GM12801 (cell line): ENCODE data around the gene AVL9.

Experiments used
- TF ChIP-seq, protein P1 (sequence below): IDR thresholded peaks from one replicate; pipeline ENCODE4 v1.5.1; 2011; ENCODE audit warnings: control low read depth; ENCODE audit not compliant: insufficient read length; ENCODE audit errors: extremely low read depth

The AVL9 gene

DNA sequence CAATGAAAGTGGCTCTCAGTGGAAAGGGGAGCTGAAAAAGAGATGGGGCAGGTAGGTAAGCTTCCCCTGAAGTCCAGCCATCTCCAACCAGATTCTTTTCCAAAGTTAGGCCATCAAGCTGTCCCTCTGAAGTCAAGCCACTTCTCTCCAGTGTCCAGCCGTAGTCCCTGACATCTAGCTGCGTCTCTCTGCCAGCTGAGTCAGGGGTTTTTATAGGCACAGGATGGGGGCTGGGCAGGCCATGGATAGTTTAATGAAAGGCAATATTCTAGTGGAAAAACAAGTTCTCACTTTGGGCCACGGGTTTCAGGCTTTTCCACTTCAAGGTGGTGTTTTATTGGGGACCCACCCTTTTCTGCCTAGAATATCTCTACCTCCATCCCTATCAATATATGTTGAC is 36.8 kb downstream of the AVL9 start:
- TF ChIP-seq, protein P1, sequence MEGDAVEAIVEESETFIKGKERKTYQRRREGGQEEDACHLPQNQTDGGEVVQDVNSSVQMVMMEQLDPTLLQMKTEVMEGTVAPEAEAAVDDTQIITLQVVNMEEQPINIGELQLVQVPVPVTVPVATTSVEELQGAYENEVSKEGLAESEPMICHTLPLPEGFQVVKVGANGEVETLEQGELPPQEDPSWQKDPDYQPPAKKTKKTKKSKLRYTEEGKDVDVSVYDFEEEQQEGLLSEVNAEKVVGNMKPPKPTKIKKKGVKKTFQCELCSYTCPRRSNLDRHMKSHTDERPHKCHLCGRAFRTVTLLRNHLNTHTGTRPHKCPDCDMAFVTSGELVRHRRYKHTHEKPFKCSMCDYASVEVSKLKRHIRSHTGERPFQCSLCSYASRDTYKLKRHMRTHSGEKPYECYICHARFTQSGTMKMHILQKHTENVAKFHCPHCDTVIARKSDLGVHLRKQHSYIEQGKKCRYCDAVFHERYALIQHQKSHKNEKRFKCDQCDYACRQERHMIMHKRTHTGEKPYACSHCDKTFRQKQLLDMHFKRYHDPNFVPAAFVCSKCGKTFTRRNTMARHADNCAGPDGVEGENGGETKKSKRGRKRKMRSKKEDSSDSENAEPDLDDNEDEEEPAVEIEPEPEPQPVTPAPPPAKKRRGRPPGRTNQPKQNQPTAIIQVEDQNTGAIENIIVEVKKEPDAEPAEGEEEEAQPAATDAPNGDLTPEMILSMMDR = no peak

DNA sequence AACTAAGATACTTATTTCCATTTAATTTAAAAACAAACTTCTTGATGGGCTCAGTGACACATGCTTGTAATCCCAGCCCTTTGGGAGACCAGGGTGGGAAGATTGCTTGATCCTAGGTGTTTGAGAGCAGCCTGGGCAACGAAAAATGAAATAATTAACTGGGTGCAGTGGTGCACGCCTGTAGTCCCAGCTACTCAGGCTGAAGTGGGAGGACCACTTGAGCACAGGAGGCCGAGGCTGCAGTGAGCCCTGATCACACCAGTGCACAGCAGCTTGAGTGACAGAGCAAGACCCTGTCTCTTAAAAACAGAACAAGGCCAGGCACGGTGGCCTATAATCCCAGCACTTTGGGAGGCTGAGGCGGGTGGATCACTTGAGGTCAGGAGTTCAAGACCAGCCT is 37.4 kb downstream of the AVL9 start:
- TF ChIP-seq, protein P1 = no peak

DNA sequence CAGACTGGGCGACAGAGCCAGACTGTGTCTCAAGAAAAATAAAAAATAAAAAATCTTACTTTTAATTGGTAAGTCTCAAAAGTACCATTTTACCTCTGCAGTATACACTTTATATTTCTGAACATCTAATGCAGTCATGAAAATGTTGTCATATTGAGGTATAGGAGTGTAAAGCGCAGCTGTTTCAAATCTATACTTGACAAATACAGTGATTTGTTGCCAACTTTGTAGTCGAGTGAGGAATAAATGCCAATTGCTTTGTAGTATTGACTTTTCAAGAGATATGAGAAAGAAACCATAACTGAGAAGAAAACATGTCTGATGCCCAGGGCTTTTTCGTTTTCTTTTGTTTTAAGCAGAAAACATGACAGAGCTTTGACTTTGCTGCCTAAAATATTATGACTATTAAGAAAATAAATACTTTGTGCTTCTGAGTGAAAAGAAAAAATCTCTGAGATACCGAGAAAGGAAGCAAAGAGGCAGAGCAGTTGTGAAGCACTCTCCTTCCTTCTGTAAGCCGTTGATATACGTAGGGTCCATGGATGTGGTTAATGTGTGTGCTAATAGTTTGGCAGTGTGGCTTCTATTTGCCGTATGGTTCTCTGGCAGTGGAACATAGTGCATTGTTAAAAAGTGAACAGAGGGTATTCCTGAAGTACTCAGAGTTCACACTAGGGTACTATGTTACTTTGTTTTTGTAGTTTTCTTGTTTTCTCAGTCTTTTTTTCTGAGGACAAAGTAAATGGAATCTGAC is 38.2 kb downstream of the AVL9 start:
- TF ChIP-seq, protein P1 = no peak

DNA sequence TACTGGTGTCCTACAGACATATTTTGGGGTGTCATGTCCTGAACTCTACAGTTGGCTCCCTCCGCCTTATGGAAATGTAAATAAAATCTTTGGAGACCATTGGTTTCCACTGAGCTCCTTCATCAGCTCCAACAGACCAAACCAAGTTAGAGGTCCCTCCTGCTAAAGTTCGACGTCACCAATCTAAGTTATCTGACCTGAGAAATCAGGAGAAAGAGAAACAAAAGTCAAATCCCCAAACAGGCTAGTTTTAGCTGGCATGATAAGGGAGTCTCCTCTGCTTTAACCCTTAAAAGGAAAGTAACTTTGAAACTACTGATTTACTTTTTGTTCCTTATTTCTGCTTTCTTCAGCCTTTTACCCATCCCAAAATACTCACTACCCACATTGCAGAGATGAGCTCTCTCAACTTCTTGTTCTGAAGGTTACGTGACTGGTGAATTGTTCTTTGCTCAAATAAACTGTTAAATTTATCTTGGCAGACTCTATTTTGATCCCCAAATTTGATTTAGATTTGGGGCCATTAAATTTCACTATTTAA is 39.9 kb downstream of the AVL9 start:
- TF ChIP-seq, protein P1 = no peak

DNA sequence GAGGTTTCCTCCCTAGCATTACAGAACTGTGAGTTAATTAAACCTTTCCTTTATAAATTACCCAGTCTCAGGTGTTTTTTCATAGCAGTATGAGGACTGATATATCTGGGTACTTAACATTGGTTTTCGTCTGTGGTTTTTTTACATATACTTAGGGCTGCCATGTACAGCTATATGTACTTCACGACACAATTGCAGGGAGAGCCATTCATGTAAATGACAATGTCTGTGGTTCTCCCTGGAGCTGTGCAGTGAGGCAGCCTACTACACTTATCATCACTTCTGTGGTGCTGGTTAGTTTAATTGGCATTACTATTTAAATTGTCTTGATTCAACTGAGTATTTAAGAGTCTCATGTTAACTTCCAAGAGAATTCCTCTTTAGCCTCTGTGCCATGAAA is 40.7 kb downstream of the AVL9 start:
- TF ChIP-seq, protein P1 = no peak

DNA sequence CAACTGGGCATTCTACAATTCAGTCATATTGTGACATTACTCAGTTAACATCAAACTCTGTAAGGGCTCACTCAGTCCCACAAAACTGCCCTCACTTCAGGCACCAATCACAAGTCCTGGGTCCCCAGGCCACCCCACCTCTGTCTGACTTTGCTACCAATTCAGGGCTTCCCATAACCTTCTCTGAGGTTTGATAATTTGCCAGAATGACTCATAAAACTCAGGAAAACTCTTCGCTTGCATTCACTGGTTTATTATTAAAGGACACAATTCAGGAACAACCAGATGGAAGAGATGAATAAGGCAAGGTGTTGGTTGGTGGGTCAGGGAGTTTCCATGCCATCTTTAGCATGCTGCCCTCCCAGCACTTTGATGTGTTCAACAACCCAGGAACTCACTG is 41.3 kb downstream of the AVL9 start:
- TF ChIP-seq, protein P1 = no peak

DNA sequence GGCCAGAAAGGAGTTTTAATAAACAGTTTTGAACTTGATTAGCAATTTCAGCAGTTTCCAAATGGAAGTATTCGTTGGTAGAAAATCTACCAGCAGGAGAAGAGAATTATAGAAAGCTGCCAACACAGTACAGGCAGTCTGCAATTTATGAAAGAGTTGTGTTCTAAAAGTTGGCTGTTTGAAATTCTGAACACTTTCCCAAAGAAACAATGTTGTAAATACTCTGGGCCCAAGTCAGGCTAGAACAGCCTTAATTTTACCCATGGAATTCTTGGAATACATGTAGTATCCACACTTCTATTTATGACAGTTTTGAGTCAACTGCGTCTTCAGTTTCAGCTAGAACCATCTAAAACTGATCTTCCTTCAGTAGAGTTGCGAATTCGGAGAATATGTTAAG is 42.5 kb downstream of the AVL9 start:
- TF ChIP-seq, protein P1 = no peak
